GOT3 (cell line): Measurements from ENCODE around the gene MBTPS1.

Experiments used
- DNase-seq: peaks from one replicate; lab custom pipeline; 2025; ENCODE audit warnings: mixed read lengths; lab: John Stamatoyannopoulos, UW

The MBTPS1 gene

GRCh38 chr16:84098939-84099338 is 17.8 kb downstream of the MBTPS1 start:
- DNase-seq: no peak

- no peak for DNase-seq
These were observed 20.2 kb downstream of the MBTPS1 start for GRCh38 chr16:84096447-84097005.

- no peak for DNase-seq
These were observed 21.3 kb downstream of the MBTPS1 start for GRCh38 chr16:84095466-84095865.

GRCh38 chr16:84093879-84094270 is 22.9 kb downstream of the MBTPS1 start:
- DNase-seq: no peak

GRCh38 chr16:84093120-84093878 is 23.4 kb downstream of the MBTPS1 start:
- no peak for DNase-seq

GRCh38 chr16:84091460-84091859 is 25.3 kb downstream of the MBTPS1 start:
- no peak for DNase-seq

- DNase-seq: no peak
These were observed 26.5 kb downstream of the MBTPS1 start for GRCh38 chr16:84090211-84090610.

- no peak for DNase-seq
These were observed 27.9 kb downstream of the MBTPS1 start for GRCh38 chr16:84088695-84089395.

GRCh38 chr16:84087466-84088151 is 29.1 kb downstream of the MBTPS1 start:
- no peak for DNase-seq

- no peak for DNase-seq
These were observed 29.7 kb downstream of the MBTPS1 start for GRCh38 chr16:84087001-84087400.

GRCh38 chr16:84086341-84086740 is 30.4 kb downstream of the MBTPS1 start:
- no peak for DNase-seq

- DNase-seq: no peak
These were observed 31.0 kb downstream of the MBTPS1 start for GRCh38 chr16:84085773-84086172.

GRCh38 chr16:84085271-84085667 is 31.5 kb downstream of the MBTPS1 start:
- DNase-seq: no peak

GRCh38 chr16:84084570-84085270 is 32.0 kb downstream of the MBTPS1 start:
- no peak for DNase-seq

GRCh38 chr16:84082835-84083569 is 33.7 kb downstream of the MBTPS1 start:
- DNase-seq: no peak

- DNase-seq: no peak
These were observed 34.6 kb downstream of the MBTPS1 start for GRCh38 chr16:84082110-84082509.

- no peak for DNase-seq
These were observed 35.2 kb downstream of the MBTPS1 start for GRCh38 chr16:84081446-84081989.

- no peak for DNase-seq
These were observed 35.9 kb downstream of the MBTPS1 start for GRCh38 chr16:84080813-84081212.

- DNase-seq: no peak
These were observed 36.4 kb downstream of the MBTPS1 start for GRCh38 chr16:84080378-84080777.

- no peak for DNase-seq
These were observed 37.1 kb downstream of the MBTPS1 start for GRCh38 chr16:84079664-84080063.

- no peak for DNase-seq
These were observed 41.4 kb downstream of the MBTPS1 start for GRCh38 chr16:84075376-84075775.
